HS-27A (cell line): Measurements from ENCODE around the gene ERG.

ENCODE experiments used
- DNase-seq: peaks from one replicate; pipeline ENCODE4 v3.0.0-alpha.2; 2012; ENCODE audit warnings: low read depth, missing footprints

Gene ERG

DNA sequence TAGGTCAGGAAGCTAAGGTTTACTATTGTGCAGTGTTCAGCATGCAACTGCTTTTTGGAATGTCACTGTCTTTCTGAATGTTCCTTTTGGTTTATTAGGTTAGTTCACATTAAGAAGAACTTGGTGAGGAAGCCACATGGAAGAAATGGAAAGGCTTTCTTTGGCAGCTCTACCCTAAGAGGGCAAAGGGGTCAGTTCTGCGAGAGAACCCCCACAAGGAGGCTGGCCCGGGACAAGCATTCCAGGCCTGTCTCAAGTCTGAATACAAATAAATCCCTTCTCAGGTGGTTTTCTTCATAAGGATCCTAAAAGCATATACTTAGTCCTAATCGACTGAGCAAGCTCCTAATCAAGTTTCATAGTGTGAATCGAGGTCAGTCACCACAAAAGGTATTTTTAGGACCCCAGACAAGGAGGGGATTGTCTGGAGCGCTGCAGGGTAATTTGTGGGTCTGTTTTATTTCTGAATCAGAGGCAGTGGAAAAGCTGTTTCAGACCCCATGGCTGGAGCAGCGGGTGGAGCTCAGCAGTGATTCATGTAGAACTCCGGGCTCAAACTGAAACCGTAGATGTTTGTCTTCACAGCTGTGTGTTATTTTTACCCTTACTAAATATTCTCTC lies 63.3 kb downstream of the ERG start:
- no peak for DNase-seq

DNA sequence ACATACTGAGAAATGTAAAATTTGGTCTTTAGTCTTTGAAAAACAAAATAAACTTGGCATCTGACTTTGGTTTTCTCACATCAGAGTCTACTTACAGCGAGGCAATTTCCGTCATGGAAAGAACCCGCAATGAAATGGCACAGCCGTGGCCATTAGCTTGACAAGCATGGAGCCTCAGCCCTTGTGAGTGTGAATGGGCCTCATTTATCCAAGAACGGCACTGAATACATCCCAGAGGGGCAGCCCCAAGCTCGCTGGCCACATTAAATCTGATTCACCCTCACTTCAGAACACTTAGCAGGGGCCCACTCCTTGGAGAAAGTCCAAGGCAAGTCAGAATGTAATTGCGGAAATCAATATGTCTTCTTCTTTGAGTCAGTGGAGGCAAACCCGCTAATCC lies 64.8 kb downstream of the ERG start:
- no peak for DNase-seq

DNA sequence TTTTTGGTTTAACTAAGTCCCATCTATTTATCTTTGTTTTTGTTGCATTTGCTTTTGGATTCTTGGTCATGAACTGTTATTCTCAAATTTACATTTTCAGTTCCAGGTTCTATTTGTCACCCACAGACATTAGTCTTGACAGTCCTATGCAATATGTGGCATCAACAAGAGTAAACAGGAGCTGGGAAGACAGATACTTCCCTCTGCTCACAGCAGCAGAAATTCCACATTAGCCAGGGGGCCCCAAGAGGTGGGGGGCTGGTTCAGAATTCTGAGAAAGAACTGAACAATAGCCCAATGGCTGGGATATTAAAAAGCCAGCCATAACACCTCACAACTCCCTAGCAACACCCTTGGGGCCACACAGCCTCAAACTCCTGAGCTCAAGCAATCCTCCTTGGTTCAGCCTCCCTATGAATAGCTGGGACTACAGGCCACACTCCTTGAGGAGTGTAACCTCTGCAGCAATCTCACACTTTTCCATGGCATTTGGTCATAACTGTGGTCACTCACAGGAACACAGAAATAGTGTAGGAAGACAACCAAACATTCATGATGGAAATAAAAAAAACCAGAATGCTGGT lies 67.8 kb downstream of the ERG start:
- no peak for DNase-seq

DNA sequence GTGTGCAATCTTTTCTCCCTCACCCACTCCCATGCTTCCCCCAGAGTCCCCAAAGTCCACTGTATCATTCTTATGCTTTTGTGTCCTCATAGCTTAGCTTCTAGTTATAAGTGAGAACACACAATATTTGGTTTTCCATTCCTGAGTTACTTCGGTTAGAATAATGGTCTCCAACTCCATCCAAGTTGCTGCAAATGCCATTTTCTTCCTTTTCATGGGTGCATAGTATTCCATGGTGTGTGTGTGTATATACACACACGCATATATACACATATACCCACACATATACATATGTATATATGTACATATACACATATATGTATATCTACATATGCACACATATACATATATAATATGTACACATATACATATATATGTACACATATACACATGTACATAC lies 69.3 kb downstream of the ERG start:
- no peak for DNase-seq

DNA sequence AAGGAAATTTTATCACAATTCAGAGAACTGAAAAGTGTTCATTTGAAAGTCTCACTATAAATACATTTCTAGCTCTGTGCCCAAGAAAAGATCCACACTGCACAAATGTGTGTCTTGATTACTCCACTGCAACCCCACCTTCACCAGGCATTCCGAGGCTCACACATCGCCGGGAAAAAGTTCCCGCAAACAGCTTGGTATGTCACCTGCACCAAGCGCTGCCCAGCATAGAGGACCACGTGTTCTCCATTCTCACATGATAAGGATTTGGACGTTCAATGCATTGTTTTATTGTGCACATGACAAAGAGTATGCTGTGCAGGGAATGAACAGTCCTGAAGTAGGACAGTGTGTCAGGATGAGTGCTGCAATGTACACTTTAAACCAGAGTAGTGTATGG lies 70.1 kb downstream of the ERG start:
- DNase-seq, result no peak

DNA sequence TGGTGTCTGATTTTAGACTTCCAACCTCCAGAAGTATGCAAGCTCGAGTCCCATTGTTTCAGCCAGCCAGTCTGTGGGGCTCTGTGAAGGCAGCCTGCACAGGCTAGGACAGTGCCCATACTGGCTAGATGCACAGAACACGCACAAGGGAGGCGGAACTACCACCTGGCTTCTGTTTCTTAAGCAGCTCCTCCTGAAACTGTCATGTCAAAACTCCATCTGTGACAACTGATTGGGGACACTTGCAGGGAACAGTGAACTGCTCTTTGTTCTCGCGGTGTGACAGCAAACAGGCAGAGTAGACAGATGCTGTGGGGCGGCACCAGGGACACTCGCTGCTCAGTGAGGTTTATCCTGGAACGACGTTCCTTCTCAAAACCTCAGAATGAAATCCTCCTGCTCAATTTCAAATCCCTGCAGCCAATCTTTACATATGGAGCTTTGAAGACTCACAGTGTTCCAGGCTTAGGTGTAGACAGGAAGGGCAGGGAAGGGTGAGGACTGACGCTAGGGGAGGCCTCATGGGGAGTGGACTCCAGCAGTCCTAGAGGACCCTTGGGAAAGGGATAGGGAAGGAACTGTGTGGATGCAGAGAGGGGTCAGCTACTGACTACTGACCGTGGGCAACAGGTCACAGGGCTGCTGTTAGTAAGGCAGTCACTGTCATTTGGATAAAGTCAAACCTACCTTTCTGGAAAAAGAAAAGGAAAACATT lies 73.8 kb downstream of the ERG start:
- DNase-seq, result no peak

DNA sequence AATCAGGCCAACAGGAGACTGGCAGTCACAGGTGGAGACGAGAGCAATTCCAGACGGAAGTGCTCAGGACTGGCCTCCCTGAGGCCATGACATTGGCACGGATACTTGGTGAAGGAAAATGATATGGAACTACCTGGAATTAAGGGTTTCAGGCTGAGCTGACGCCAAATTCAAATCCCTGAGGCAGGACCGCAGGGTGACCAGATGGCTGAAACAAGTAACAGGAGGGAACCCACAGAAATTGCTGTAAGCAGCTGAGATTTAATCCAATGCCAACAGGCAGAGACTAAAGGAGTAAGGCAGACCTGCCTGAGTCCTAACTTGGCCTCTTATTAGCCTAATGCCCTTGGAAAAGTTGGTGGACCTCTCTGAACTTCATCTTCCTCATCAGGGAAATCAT lies 76.2 kb downstream of the ERG start:
- no peak for DNase-seq

DNA sequence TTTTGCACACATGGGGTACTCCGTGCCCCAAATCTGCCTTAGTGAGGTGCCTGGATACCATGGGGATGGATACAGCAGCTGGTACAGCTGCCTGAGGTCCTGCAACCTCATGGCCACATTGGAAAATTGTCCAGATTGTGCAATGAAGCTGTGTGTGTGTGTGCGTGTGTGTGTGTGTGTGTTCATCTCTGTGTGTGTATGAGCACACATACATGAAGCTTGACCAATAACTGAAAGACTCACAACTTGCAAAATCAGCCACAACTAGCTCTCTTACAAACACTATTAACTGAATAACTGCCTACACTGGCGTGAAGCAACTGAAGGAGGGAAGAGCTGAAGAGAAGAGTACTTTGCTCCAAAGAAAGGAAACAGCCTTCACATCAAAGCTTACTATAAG lies 78.1 kb downstream of the ERG start:
- no peak for DNase-seq

DNA sequence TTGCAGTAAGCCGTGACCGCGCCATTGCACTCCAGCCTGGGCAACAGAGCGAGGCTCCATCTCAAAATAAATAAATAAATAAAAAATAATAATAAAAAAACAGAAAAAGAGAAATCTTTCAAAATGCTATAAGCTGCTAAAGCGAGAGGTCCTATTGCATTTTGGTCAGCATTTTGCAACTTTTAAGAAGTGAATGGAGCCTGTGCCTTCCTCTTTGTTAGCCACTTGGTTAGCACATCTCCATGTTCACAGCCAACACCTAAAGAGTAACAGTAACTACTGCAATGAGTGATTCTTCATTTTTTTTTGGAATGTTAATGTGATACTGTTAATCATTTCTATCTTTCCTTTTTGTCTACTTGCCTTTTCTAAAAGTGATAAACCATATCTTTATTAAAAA lies 80.6 kb downstream of the ERG start:
- DNase-seq, result no peak

DNA sequence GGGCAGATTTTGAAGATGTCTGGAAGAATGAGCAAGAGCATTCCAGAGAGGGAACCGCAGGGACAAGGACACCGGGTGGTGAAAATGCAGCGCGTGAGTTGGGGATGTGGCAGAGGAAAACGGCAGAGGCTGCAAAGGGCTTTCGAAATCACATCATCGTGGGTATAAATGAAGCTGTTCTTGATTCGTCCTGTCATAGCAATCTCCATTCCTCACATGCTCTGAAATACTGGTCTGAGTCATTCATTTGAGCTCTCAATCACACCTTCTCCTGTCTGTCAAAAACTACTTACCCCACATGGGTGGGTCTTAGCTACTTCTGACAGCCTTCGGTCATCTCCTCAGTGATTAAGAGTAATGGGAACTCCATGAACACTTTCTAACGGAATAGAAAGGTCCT lies 81.5 kb downstream of the ERG start:
- DNase-seq, result no peak

DNA sequence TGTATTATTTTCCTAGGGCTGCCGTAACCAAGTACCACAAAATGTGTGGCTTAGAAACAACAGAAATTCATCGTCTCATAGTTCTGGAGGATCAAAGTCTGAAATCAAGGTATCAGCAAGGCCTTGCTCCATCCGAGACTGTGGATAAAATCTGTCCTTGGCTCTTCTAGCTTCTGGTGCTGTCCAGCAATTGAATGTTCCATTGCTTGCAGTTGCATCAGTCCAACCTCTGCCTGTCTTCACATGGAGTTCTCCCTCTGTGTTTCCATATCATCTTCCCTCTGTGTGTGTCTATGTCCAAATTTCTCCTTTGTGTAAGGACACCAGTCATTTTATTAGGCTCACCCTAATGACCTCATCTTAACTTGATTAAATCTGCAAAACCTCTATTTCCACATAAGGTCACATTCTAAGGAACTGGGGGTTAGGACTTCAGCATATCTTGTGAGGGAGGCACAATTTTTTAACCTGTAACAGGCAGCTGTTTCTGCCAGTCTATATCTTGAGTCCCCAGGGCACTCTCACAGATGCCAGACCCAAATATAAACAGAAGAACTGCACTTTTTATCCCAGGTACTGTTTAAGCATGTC lies 84.2 kb downstream of the ERG start:
- no peak for DNase-seq

DNA sequence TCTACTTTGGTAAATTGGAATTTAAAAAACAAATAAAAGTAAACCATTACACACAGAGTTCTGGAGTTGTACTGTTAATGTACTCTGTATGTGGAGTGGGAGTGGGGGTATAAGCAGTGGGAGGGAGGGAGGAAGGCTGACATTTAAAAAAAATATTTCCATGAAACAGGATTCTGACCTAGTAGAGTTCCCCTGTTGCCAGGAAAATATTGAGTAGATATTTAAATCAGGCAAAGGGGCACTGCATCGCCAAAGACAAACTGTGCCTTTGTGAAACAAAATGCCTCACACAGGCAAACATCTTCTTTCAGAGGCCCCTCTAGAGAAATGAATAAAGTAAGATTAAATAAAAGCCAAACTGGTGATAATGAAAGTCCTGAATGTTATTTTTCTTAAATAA lies 87.8 kb downstream of the ERG start:
- no peak for DNase-seq

DNA sequence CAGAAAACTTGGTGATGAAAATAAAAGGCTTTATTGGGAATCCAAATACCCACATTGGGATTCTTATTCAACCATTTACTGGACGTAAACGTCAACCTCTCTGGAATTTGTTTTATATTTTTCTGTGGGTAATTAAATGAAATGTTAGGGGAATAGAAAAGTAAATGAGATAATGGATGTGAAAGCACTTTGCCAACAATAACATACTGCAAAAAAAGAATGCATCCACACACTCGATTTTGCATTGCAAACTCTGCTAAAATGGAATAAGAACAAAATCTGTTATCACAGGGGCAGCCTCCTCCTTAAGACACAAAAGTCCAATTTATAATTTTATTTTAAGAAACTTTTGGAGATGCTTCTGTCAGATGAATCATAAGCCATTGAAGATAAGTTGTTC lies 88.4 kb downstream of the ERG start:
- DNase-seq, result no peak

DNA sequence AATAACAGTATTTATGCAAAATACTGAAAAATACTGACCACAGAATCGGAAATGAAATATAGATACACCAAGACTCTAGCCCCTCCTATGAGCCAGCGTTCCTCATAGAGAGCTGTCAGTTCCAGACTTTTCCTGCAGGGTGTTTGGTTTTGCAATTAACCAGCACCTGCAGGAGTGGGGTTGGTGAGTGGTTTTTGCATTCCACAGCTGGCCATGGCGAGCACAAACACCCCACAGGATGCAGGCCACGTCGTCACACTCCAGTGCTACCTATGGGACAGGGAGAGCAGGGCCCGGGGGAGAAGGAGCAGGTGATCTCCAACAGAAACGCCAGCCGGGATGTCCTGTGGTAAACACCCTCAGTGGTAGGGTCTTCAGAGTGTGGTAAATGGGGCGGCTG lies 94.1 kb downstream of the ERG start:
- no peak for DNase-seq

DNA sequence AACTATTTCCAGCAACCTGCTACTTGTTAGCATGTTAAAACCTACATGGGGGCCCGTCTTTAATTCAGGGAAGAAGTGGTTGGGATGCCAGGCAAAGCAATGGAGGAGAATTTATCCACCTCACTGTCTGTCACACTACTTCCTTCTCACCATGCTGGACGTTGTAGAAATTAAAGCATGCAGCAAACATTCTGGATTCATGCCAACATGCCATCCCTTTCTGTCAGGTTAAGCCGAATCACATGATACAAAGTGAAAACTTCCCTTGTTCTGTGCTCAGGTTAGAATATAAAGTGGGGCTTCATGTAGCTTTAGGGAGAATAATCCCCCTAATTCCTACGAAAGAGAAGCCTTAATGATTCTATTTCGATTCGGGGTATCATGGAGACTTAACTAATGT lies 95.5 kb downstream of the ERG start:
- no peak for DNase-seq

DNA sequence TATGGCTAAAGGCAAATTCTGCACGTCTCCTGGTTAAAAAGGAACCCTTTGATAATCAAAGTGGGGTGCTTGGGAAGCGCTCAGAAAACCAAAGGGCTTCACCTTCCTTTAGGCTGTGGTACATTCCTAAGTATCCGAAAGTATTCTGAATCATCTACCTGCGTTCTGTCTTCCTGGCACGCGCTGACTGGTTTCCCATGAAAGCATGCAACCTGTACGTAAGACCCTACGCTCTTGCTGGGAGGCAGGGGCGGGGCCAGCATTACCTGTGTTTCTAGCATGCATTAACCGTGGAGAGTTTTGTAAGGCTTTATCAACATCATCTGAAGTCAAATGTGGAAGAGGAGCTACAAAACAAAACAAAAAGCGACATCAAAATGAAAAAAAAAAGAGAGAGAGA lies 96.0 kb downstream of the ERG start:
- DNase-seq, result no peak

DNA sequence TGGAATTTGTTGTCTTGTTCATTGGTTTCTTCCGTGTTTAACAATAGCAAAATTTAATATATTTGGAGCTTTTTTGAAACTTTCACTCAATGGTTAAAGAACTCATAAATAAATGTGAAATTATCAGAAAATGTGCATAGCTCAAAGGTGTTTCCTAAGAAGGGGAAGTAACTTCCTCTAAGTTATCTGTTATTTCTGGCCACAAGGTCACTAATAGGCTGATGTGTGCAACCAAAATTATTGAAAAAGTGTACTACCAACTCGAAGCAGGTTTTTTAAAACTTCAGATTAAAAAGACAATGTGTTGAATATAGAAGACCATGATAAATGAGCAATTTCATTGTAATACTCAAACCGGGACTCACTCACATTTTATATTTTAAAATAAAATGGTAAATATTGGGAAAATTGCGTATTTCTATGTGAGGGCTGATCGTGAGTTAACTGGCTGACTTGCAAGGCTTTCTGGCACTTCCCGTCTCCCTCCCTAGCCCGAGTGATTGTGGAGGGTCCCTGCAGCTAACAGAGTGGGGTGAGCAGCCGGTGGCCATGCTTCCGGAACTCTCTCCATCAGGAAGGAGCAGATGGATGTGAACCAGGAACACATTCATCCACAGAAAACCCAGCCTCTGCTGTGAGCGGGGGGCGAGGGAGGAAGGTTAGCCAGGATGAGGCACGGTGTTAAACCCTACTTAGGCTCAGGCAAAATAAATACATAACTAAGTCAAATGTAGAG lies 96.9 kb downstream of the ERG start:
- DNase-seq, result no peak

DNA sequence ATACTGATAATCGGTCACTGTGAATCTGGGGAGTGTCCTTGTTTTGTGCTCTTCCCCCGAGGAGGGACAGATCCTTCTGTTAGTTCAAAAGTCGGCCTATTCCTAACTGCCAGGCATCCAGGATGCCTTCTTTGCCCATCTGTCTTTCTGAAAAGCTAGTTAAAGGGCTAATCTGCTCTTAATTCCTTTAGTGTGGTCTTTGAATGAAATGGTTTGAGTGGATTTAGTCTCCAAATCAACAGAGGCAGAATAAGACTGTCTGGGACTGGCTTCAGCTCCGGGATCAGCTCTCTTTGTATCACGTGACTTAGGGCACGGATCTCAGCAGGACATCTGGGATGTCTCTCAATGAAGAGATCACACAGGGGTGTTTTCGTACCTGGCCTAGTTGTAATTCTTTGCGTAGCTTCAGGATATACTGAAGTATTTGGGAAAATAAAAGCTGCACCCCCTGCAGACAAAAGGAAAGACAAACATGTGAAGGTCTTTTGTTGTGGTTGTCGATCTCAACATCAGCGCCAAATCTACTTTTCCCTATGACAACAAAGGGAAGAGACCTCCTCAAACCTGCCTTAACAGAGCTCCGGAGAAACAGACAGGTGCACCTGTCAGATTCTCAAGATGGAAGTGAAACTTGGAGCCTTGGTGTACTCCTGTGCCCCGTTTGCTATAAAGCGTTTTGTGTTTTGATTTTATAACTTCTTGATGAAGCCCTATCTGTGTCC lies 97.9 kb downstream of the ERG start:
- no peak for DNase-seq

DNA sequence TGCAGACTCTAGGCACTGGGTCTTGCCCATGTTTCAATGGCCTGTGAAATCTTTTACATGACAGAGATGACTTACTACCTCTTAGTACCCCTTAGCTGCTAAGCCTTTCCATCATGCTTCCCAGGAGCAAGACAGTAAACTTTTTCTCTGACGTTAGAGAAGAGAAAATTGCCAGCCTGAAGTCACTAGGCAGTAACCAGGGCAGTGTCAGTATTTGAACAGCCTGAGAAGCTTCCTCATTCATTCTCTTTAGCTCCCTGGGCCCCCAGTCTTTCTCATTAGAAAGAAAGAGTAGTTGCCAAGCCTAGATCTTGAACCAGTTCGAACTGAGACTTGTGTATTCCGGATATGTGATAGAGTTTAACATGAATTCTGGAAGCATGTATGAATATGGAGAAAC lies 99.2 kb downstream of the ERG start:
- no peak for DNase-seq

DNA sequence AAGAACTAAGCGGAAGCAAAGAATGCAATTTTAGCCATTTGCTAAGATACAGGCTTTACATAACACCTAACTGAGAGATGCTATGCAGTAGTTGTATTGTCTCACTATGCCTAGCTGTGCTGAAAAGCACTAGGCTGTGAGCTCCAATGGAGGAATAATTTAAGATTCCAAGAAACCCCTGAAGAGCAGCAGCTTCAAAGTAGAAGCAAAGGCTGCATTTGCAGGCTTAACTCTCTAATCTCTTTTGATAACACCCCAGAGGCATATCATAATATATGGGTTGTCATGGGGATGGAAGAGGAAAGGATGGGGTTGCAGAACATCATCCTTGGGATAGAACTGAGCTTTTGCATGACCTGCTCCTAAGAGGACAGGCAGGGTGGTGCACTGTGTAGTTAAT lies 102.0 kb downstream of the ERG start:
- no peak for DNase-seq

DNA sequence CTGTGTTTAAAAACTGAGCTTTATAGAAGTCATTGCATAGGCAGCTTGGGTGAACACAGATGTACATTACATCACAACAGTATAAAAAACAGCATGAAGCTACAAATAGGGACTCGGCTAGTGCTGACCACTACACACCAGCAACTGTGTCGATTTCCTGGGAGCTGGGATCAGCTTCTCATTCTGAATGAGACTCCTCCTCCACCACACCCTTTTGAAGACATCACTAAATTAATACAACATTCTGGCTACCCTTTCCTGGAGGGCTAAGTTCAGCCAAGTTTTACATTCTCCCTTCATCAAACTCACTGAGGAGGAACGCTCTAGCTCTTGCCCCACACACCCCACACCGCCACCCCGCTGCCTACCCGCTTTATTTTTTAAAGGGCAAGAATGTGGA lies 102.7 kb downstream of the ERG start:
- DNase-seq, result no peak

DNA sequence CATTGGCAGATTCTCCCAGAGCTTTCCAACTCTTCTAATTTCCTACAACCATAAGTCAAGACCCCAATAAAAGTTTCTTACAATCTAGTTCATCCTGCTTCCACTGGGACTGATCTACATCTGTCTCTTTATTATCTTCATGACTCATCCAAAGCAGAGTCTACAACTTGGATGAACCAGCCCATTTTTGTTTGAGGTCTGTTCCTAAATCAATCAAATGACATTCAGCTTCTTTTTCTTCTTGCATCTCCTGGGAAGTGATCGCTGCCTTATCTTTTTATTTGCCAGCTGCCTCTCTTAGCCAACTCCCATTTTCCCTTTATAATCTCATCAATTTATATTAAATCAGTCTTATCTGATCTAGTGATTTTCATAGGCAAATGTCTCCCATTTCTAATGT lies 105.6 kb downstream of the ERG start:
- no peak for DNase-seq
